ENCODE data around the gene LRRC37B.

LRRC37B gene

GRCh38 chr17:32100971-32101631, 93.9 kb downstream of the LRRC37B start:
- DNase-seq: no peak

- no peak for DNase-seq
These were observed 95.0 kb downstream of the LRRC37B start for GRCh38 chr17:32102172-32102571.

- no peak for DNase-seq
These were observed 95.5 kb downstream of the LRRC37B start for GRCh38 chr17:32102646-32103186.
